Neutrophil (primary cell): ENCODE data around the gene TENM3.

ENCODE experiments used
- H3K27ac ChIP-seq: fragments of 200-600 bp; sonication (generic); 2 replicates; pipeline ENCODE4 v1.5.1; 2016; ENCODE audit warnings: mild to moderate bottlenecking, moderate library complexity
- H3K27me3 ChIP-seq: fragments of 200-600 bp; sonication (generic); 2 replicates; pipeline ENCODE4 v1.6.0; 2016; ENCODE audit warnings: mild to moderate bottlenecking
- H3K36me3 ChIP-seq: fragments of 200-600 bp; sonication (generic); 2 replicates; pipeline ENCODE4 v1.5.1; 2017
- H3K4me1 ChIP-seq, 2 experiments: fragments of 200-600 bp in 1 of 2; sonication (generic) in 1 of 2; 1 replicate in 1 of 2; 2 replicates in 1 of 2; pipeline versions ENCODE4 v1.5.1 to v1.6.1; 2013 to 2016; ENCODE audit warnings: low read depth in 1 of 2, low read length in 1 of 2, mild to moderate bottlenecking in 1 of 2, moderate library complexity in 1 of 2; ENCODE audit not compliant: control insufficient read depth in 1 of 2, insufficient read depth in 1 of 2
- H3K4me3 ChIP-seq, 2 experiments: fragments of 200-600 bp in 1 of 2; sonication (generic) in 1 of 2; 1 replicate in 1 of 2; 2 replicates in 1 of 2; pipeline ENCODE4 v1.5.1; 2013 to 2016; ENCODE audit warnings: low read depth in 1 of 2, low read length in 1 of 2, mild to moderate bottlenecking in 1 of 2, moderate library complexity in 1 of 2
- H3K9me3 ChIP-seq: fragments of 200-600 bp; sonication (generic); 2 replicates; pipeline ENCODE4 v1.5.1; 2016
- CTCF ChIP-seq: fragments of 200-600 bp; sonication (generic); IDR thresholded peaks from 2 replicates; pipeline ENCODE4 v1.5.1; 2016; ENCODE audit warnings: antibody characterized with exemption

The TENM3 gene

GRCh38 chr4:182502064-182502463 lies 258.9 kb downstream of the TENM3 start:
- no peak overlapping the region for H3K27ac ChIP-seq
- H3K36me3 ChIP-seq = no peaks in the 10 kb centered on the region
- no peaks in the 10 kb centered on the region for H3K9me3 ChIP-seq
- H3K4me1 ChIP-seq = no peaks in the 10 kb centered on the region
- H3K4me3 ChIP-seq = no peak overlapping the region
- H3K27me3 ChIP-seq = no peaks in the 10 kb centered on the region
- no peak for TF ChIP-seq CTCF

DNA sequence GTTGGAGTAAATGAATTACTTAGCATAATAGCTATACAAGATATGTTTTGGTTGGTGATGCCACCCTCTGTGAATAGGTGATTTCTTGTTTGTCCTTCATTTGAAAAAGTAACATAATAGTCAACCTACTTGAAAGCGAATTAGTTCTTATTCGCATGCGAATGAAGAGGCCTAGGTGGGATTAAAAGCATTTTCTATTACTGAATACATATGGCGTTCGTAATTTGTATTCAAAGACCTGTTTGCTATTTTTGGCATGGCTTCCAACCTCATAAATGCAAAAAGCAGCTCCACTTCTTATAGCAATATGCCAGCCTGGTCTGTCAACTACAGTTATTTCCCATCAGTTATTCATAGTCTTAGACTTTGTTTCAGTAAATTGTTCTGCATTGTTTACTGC lies 261.3 kb downstream of the TENM3 start:
- no peak for TF ChIP-seq CTCF
- no peaks in the 10 kb centered on the region for H3K27me3 ChIP-seq
- no peak overlapping the region for H3K4me3 ChIP-seq
- H3K9me3 ChIP-seq = no peaks in the 10 kb centered on the region
- no peak overlapping the region for H3K27ac ChIP-seq
- H3K4me1 ChIP-seq = no peaks in the 10 kb centered on the region
- no peaks in the 10 kb centered on the region for H3K36me3 ChIP-seq

- TF ChIP-seq CTCF = no peak
- Histone ChIP-seq H3K9me3 (no peaks in the 10 kb centered on the region), H3K4me3 (no peak overlapping the region), H3K27me3 (no peaks in the 10 kb centered on the region), H3K4me1 (no peaks in the 10 kb centered on the region), H3K27ac (no peak overlapping the region), H3K36me3 (no peaks in the 10 kb centered on the region)
These were observed 264.6 kb downstream of the TENM3 start for GRCh38 chr4:182507805-182508204.

DNA sequence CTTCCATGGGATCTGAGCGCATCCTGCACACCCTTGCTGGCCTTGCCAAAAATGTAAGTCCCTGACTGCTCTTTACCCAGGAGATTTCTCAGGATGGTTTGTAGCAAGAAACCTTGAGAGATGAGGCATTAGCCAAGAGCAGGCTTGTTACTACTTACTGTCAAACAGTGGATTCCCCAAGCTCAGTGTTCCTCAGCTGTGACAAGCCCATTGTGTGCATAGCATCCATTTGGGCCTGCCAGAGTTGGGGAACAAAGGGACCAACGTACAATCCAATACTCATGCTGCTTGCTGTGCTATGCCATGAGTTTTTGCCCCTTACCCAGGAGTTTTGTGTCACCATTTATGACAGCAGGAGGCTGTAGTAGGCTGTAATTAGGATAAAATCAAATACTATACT lies 267.6 kb downstream of the TENM3 start:
- Histone ChIP-seq H3K27me3 (no peaks in the 10 kb centered on the region), H3K4me1 (no peaks in the 10 kb centered on the region), H3K27ac (no peak overlapping the region), H3K9me3 (no peaks in the 10 kb centered on the region), H3K36me3 (no peaks in the 10 kb centered on the region), H3K4me3 (no peak overlapping the region)
- TF ChIP-seq CTCF = no peak

DNA sequence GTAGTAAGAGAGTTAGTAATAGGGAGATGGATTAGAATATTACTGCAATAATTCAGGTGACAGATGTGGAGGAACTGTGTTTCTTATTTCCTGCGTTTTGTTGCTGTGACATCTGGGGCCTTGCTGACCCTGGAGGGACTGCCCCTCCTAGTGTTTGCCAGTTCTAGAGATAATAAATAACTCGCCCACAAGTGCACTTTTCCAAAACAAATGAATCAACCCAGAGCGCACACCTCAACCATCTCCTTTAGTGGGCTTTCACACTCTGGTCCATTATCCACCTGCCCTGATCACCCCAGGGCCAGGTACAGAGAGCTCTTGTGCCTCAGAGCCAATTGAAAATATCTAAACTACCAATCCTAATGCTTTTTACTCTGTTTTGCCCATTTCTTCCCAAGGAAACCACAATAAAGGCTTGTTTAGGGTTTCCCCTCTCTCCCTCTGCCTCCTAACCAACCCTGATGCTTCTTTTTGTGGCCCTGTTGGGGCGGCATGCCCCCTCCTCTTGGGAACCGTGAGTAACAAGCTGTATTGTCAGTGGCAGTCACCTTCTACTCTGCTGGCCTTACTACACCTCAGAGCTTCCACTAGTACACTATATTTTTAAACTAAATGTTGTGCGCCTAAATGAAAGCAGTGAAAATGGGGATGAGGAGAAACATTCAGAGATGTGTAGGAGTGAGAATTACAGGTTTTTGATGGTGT lies 270.5 kb downstream of the TENM3 start:
- no peaks in the 10 kb centered on the region for H3K9me3 ChIP-seq
- TF ChIP-seq CTCF = no peak

More for the DNA sequence above, 270.5 kb downstream of the TENM3 start:
- Histone ChIP-seq H3K36me3 (no peaks in the 10 kb centered on the region), H3K4me1 (no peaks in the 10 kb centered on the region), H3K27ac (no peak overlapping the region), H3K27me3 (no peaks in the 10 kb centered on the region), H3K4me3 (no peak overlapping the region)
